ENCODE results near the gene ARPP21. TPM values are rescaled to one million over a fixed set of nuclear protein-coding genes. Genes with fewer than 3 reads are reported as not detected.

Gene ARPP21
- total RNA-seq, 4 donors from 2014 or later = not detected

DNA sequence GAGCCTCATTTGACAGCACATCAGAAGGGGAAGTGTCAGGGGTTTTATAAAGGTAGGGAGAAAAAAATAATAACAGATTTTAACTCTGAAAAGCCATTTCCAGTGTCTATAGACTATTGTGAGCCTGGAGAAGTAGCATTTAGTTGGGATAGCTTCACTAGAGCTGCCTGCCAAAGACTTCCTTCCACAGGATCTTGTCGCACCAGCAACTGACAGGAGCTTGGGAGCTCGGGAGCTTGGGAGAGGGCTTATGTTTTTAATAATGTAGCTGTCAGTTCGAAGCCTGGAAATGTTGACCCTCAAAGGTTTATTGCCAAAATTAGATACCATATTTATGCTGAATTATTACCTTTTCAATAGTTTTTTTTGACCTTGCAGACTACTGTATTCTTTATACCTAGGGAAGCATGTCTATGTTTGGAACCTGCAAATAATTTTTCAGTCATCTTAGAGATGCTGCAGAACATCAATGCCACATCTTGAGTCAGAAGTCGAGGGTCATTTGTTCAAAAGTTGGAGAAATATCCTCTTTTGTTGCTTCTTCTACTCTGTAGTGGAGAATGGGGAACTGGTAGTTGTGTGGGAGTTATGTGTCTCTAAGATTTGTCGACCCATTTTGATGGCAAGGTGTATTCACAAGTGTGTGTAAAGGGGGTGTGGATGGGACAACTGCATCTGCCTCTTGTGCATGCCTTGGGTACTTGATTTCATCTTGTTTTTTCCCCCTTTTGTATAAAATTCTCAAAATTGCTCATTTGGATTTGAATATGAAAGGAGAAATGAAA, 41.7 kb downstream of the ARPP21 start:
- no peaks in the 10 kb centered on the region for H3K36me3 ChIP-seq
- peaks cover 4% of the 10 kb centered on the region for H3K27me3 ChIP-seq
- H3K27ac ChIP-seq = no peak overlapping the region
- no peaks in the 10 kb centered on the region for H3K9me3 ChIP-seq
- 53% methylated on average over 5 of the region's 5 CpGs for WGBS
- no peaks in the 10 kb centered on the region for H3K4me1 ChIP-seq
- DNase-seq (ENCODE audit: low spot score in 2 of 2) = no peak
- no peak overlapping the region for H3K4me3 ChIP-seq
- TF ChIP-seq POLR2A (IDR thresholded peaks at IDR 0.05) (no peak), CTCF (IDR thresholded peaks at IDR 0.05) (no peak), EP300 (IDR thresholded peaks at IDR 0.05) (no peak), POLR2AphosphoS5 (IDR thresholded peaks at IDR 0.05) (no peak)

DNA sequence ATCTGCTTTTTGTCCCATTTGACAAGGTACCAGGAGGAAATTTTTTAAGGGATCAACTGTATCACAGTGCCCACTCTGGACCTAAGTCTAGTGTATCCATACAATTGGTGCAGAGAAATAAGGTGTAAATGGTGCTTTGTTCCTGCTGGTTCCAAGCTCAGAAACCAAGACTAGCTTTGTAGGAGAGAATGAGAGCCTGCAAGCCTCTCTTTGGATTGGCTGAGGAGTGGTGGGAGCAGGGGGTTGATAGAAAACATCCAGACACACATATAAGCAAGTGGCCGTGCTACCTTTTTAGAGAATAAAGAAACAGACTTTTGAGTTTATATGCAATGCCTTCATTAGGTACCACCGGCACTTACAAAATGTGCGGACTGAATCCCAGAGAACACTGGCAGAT, 45.8 kb downstream of the ARPP21 start:
- H3K27me3 ChIP-seq = peaks cover 4% of the 10 kb centered on the region
- TF ChIP-seq POLR2AphosphoS5 (IDR thresholded peaks at IDR 0.05) (no peak), EP300 (IDR thresholded peaks at IDR 0.05) (no peak), POLR2A (IDR thresholded peaks at IDR 0.05) (no peak), CTCF (IDR thresholded peaks at IDR 0.05) (no peak)
- no peak overlapping the region for H3K27ac ChIP-seq
- no peak overlapping the region for H3K4me3 ChIP-seq
- DNase-seq (ENCODE audit: low spot score in 2 of 2) = no peak
- H3K36me3 ChIP-seq = no peaks in the 10 kb centered on the region
- no peaks in the 10 kb centered on the region for H3K4me1 ChIP-seq
- H3K9me3 ChIP-seq = no peaks in the 10 kb centered on the region
- 97% methylated on average over 3 of the region's 3 CpGs for WGBS

DNA sequence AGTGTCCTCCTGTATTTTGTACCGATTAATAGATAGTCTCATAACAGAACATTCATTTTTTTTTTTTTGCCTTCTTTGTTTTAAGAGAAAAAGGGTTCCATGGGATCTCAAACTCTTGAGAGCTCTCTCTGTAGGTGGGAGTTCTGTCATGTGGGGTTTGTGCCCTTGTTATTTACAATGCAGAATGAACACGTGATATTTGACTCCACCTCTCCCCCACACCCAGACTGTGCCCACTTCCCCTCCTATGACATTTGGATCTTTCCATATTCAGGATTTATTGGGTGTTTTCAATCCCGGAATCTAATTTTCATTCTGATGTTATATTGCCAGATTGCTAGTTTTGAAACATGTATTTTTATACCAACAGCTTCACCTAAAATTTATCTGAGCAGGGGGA, 49.5 kb downstream of the ARPP21 start:
- Histone ChIP-seq H3K36me3 (no peaks in the 10 kb centered on the region), H3K4me3 (no peak overlapping the region), H3K9me3 (no peaks in the 10 kb centered on the region), H3K4me1 (no peaks in the 10 kb centered on the region), H3K27me3 (no peaks in the 10 kb centered on the region), H3K27ac (no peak overlapping the region)
- DNase-seq (ENCODE audit: low spot score in 2 of 2) = no peak
- WGBS = 69% methylated on average over 3 of the region's 3 CpGs
- TF ChIP-seq POLR2A (IDR thresholded peaks at IDR 0.05) = no peak

GRCh38 chr3:35690271-35690670, 50.9 kb downstream of the ARPP21 start:
- Histone ChIP-seq H3K4me3 (no peak overlapping the region), H3K4me1 (no peaks in the 10 kb centered on the region), H3K36me3 (no peaks in the 10 kb centered on the region), H3K9me3 (no peaks in the 10 kb centered on the region), H3K27me3 (no peaks in the 10 kb centered on the region), H3K27ac (no peak overlapping the region)
- WGBS = 58% methylated on average over 4 of the region's 4 CpGs
- no peak for TF ChIP-seq POLR2A (IDR thresholded peaks at IDR 0.05)
- DNase-seq (ENCODE audit: low spot score in 2 of 2) = no peak

GRCh38 chr3:35705904-35706303, 66.6 kb downstream of the ARPP21 start:
- Histone ChIP-seq H3K4me3 (no peak overlapping the region), H3K27me3 (no peaks in the 10 kb centered on the region), H3K36me3 (no peaks in the 10 kb centered on the region), H3K9me3 (no peaks in the 10 kb centered on the region), H3K27ac (no peak overlapping the region), H3K4me1 (no peaks in the 10 kb centered on the region)
- no peak for DNase-seq (ENCODE audit: low spot score in 2 of 2)
- 44% methylated on average over 3 of the region's 3 CpGs for WGBS
- TF ChIP-seq POLR2AphosphoS5 (IDR thresholded peaks at IDR 0.05) = no peak
- no peak for TF ChIP-seq POLR2A (IDR thresholded peaks at IDR 0.05)
- TF ChIP-seq CTCF (IDR thresholded peaks at IDR 0.05) = no peak
- no peak for TF ChIP-seq EP300 (IDR thresholded peaks at IDR 0.05)

GRCh38 chr3:35707904-35708303, 68.6 kb downstream of the ARPP21 start:
- no peak overlapping the region for H3K4me3 ChIP-seq
- no peaks in the 10 kb centered on the region for H3K9me3 ChIP-seq
- no peaks in the 10 kb centered on the region for H3K4me1 ChIP-seq
- no peak for TF ChIP-seq POLR2A (IDR thresholded peaks at IDR 0.05)
- TF ChIP-seq POLR2AphosphoS5 (IDR thresholded peaks at IDR 0.05) = no peak
- no peak for TF ChIP-seq EP300 (IDR thresholded peaks at IDR 0.05)
- TF ChIP-seq CTCF (IDR thresholded peaks at IDR 0.05) = no peak
- no peak overlapping the region for H3K27ac ChIP-seq
- DNase-seq (ENCODE audit: low spot score in 2 of 2) = no peak
- no peaks in the 10 kb centered on the region for H3K27me3 ChIP-seq
- no peaks in the 10 kb centered on the region for H3K36me3 ChIP-seq
- WGBS = 57% methylated on average over 3 of the region's 3 CpGs

All from suprapubic skin (tissue), 4 donors.